Neural progenitor cell (in vitro differentiated cells): ENCODE data around the gene LTBP3. TPM values are rescaled to one million over a fixed set of nuclear protein-coding genes. Genes with fewer than 3 reads are reported as not detected.
"Not testable (repeated sequence)": the region's sequence is repeated elsewhere in the genome, so short reads cannot be mapped to it uniquely, and the experiment has no call there.

ENCODE experiments used
- DNase-seq: peaks from one replicate; pipeline ENCODE4 v3.0.0-alpha.2; 2016; ENCODE audit warnings: low spot score
- H2AFZ ChIP-seq: fragments of 200-600 bp; sonication (generic); replicated peaks from 2 replicates; pipeline ENCODE4 v1.6.1; 2016; ENCODE audit warnings: antibody characterized with exemption
- H3F3A ChIP-seq: fragments of 200-600 bp; sonication (generic); 2 replicates; pipeline ENCODE4 v1.6.1; 2016; ENCODE audit warnings: antibody characterized with exemption, low read depth
- H3K27ac ChIP-seq: fragments of 200-600 bp; sonication (generic); 2 replicates; pipeline ENCODE4 v1.5.1; 2016; ENCODE audit warnings: mild to moderate bottlenecking
- H3K27me3 ChIP-seq: fragments of 200-600 bp; sonication (generic); 2 replicates; pipeline ENCODE4 v1.6.1; 2016; ENCODE audit warnings: mild to moderate bottlenecking, moderate library complexity
- H3K36me3 ChIP-seq: fragments of 200-600 bp; sonication (generic); 2 replicates; pipeline ENCODE4 v1.5.1; 2016
- H3K4me1 ChIP-seq: fragments of 200-600 bp; sonication (generic); 2 replicates; pipeline ENCODE4 v1.6.1; 2016; ENCODE audit warnings: mixed run types
- H3K4me2 ChIP-seq: fragments of 200-600 bp; sonication (generic); 2 replicates; pipeline ENCODE4 v1.6.1; 2016
- H3K4me3 ChIP-seq: fragments of 200-600 bp; sonication (generic); 2 replicates; pipeline ENCODE4 v1.5.1; 2016
- H3K79me2 ChIP-seq: fragments of 200-600 bp; sonication (generic); 2 replicates; pipeline ENCODE4 v1.6.1; 2016; ENCODE audit warnings: low read depth
- H3K9ac ChIP-seq: fragments of 200-600 bp; sonication (generic); 2 replicates; pipeline ENCODE4 v1.6.1; 2016
- H3K9me3 ChIP-seq: fragments of 200-600 bp; sonication (generic); 2 replicates; pipeline ENCODE4 v1.5.1; 2016; ENCODE audit warnings: low read depth
- H4K20me1 ChIP-seq: fragments of 200-600 bp; sonication (generic); 2 replicates; pipeline ENCODE4 v1.6.1; 2016; ENCODE audit warnings: low read depth
- H3K27ac Mint-ChIP-seq: 3 replicates; pipeline ENCODE4 v1.8.0; 2021; ENCODE audit warnings: mixed read lengths
- H3K27me3 Mint-ChIP-seq: 2 replicates; pipeline ENCODE4 v1.8.0; 2022; ENCODE audit warnings: low read depth, mild to moderate bottlenecking, inconsistent platforms, moderate library complexity, mixed read lengths; ENCODE audit not compliant: insufficient read depth
- H3K36me3 Mint-ChIP-seq: 3 replicates; pipeline ENCODE4 v1.8.0; 2021; ENCODE audit warnings: mixed read lengths
- H3K4me1 Mint-ChIP-seq: 3 replicates; pipeline ENCODE4 v1.8.0; 2021; ENCODE audit warnings: mixed read lengths
- H3K4me3 Mint-ChIP-seq: 3 replicates; pipeline ENCODE4 v1.8.0; 2021; ENCODE audit warnings: mild to moderate bottlenecking, moderate library complexity, mixed read lengths
- H3K9me3 Mint-ChIP-seq: 3 replicates; pipeline ENCODE4 v1.8.0; 2020; ENCODE audit warnings: mixed read lengths
- EZH2 ChIP-seq: fragments of 200-600 bp; sonication (generic); IDR thresholded peaks from 2 replicates; pipeline ENCODE4 v1.6.1; 2017; ENCODE audit warnings: antibody characterized with exemption, mild to moderate bottlenecking, moderate library complexity
- EZH2phosphoT487 ChIP-seq: fragments of 200-600 bp; sonication (generic); IDR thresholded peaks from 2 replicates; pipeline ENCODE4 v1.6.1; 2017; ENCODE audit warnings: antibody characterized with exemption
- total RNA-seq: library from RNA; depleted of rRNA; stranded (reverse); fragments of >200 nt; gene quantifications from 2 replicates; pipeline ENCODE4 v1.2.3, GENCODE V29; 2015; ENCODE audit warnings: low replicate concordance
- TF ChIP-seq, protein P1 (sequence below): fragments of 200-600 bp; sonication (generic); IDR thresholded peaks from 2 replicates; pipeline ENCODE4 v1.5.1; 2017; ENCODE audit warnings: antibody characterized with exemption, mild to moderate bottlenecking

LTBP3 gene
- total RNA-seq, 1 donor from 2014 or later = 1.2 TPM

- H3F3A ChIP-seq = peaks cover 12% of the 10 kb centered on the region
- H3K4me1 ChIP-seq = peaks cover 17% of the 10 kb centered on the region
- H3K4me3 Mint-ChIP-seq = peak overlapping the region; percentile 87
- H3K27ac Mint-ChIP-seq = no peak overlapping the region
- peaks cover 16% of the 10 kb centered on the region for H3K36me3 Mint-ChIP-seq
- H3K27ac ChIP-seq = no peak overlapping the region
- peaks cover 3% of the 10 kb centered on the region for H3K27me3 Mint-ChIP-seq
- H3K9me3 ChIP-seq = no peaks in the 10 kb centered on the region
- peak overlapping the region; percentile 88 for H3K9ac ChIP-seq
- peak overlapping the region; percentile 99 for H3K4me3 ChIP-seq
- H3K4me2 ChIP-seq = peak overlapping the region; percentile 96
- H3K79me2 ChIP-seq = peaks cover 15% of the 10 kb centered on the region
- TF ChIP-seq EZH2phosphoT487 (no peak), EZH2 (no peak)
- TF ChIP-seq, protein P1, sequence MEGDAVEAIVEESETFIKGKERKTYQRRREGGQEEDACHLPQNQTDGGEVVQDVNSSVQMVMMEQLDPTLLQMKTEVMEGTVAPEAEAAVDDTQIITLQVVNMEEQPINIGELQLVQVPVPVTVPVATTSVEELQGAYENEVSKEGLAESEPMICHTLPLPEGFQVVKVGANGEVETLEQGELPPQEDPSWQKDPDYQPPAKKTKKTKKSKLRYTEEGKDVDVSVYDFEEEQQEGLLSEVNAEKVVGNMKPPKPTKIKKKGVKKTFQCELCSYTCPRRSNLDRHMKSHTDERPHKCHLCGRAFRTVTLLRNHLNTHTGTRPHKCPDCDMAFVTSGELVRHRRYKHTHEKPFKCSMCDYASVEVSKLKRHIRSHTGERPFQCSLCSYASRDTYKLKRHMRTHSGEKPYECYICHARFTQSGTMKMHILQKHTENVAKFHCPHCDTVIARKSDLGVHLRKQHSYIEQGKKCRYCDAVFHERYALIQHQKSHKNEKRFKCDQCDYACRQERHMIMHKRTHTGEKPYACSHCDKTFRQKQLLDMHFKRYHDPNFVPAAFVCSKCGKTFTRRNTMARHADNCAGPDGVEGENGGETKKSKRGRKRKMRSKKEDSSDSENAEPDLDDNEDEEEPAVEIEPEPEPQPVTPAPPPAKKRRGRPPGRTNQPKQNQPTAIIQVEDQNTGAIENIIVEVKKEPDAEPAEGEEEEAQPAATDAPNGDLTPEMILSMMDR = no peak
- H3K9me3 Mint-ChIP-seq = no peaks in the 10 kb centered on the region
- no peaks in the 10 kb centered on the region for H3K27me3 ChIP-seq
- no peaks in the 10 kb centered on the region for H3K36me3 ChIP-seq
- peaks cover 40% of the 10 kb centered on the region for H3K4me1 Mint-ChIP-seq
- H4K20me1 ChIP-seq = peaks cover 46% of the 10 kb centered on the region
- peak overlapping the region; percentile 83 for H2AFZ ChIP-seq
- no peak for DNase-seq
Observed at GRCh38 chr11:65525546-65526480, 32.3 kb downstream of the LTBP3 start.

DNA sequence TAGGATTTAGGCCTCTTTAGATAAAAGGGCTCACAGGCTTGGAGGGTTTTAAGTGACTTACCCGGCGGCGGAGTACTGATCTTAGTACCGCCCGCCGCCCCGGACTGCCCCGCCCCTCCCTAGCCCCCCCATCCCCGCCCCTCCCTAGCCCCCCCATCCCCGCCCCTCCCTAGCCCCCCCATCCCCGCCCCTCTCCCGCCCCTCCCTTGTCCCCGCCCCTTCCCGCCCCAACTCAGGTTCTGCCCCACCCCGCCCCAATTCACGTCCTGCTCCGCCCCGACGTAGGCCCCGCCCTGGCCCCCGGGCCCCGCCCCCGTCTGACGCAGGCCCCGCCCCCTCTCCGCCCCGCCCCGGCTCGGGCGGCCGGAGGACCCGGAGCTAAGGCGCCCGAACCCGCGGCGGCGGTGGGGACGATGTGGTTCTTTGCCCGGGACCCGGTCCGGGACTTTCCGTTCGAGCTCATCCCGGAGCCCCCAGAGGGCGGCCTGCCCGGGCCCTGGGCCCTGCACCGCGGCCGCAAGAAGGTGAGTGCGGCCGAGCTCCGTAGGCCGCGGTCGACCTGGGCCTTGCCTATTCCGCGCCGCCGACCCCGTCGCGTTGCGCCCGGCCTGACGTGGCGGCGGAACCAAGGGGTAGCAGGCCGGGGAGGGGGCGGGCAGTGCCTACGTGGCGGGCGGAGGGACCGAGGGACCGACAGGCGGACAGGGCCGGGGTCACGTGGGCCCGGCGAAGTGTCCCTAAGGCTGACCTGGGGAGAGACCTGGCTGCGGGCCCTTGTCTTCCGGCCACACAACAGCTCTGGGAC lies 33.2 kb downstream of the LTBP3 start, which contains the start of gene SCYL1:
Gene SCYL1, plus strand, starts transcription at position 343 of the 805 bp plus-strand sequence. Its CDS starts 71 bp downstream, at position 414.
- peaks cover 40% of the 10 kb centered on the region for H3K4me1 Mint-ChIP-seq
- Histone ChIP-seq H3K79me2 (peaks cover 15% of the 10 kb centered on the region), H3K27me3 (no peaks in the 10 kb centered on the region), H3K4me3 (peak within 1 kb of the TSS; percentile 99), H3K36me3 (no peaks in the 10 kb centered on the region), H3K27ac (peak within 1 kb of the TSS; percentile 68), H3F3A (peaks cover 9% of the 10 kb centered on the region), H3K9ac (peak within 1 kb of the TSS; percentile 88), H3K4me2 (peak within 1 kb of the TSS; percentile 96), H4K20me1 (peaks cover 40% of the 10 kb centered on the region), H3K4me1 (peaks cover 17% of the 10 kb centered on the region), H2AFZ (peak within 1 kb of the TSS; percentile 83), H3K9me3 (no peaks in the 10 kb centered on the region)
- peak; percentile 88 for DNase-seq
- H3K4me3 Mint-ChIP-seq = peak within 1 kb of the TSS; percentile 87
- peak within 1 kb of the TSS; percentile 31 for H3K27ac Mint-ChIP-seq
- TF ChIP-seq, protein P1 = no peak
- TF ChIP-seq EZH2 (peak; percentile 51), EZH2phosphoT487 (no peak)
- H3K9me3 Mint-ChIP-seq = no peaks in the 10 kb centered on the region
- peaks cover 3% of the 10 kb centered on the region for H3K27me3 Mint-ChIP-seq
- peaks cover 12% of the 10 kb centered on the region for H3K36me3 Mint-ChIP-seq

GRCh38 chr11:65524014-65524740 lies 34.0 kb downstream of the LTBP3 start:
- Mint-ChIP-seq H3K4me1 (peaks cover 40% of the 10 kb centered on the region), H3K9me3 (no peaks in the 10 kb centered on the region), H3K4me3 (peak overlapping the region; percentile 70), H3K36me3 (peaks cover 10% of the 10 kb centered on the region), H3K27me3 (peaks cover 3% of the 10 kb centered on the region), H3K27ac (peak overlapping the region; percentile 31)
- Histone ChIP-seq H3K9me3 (no peaks in the 10 kb centered on the region), H2AFZ (no peak overlapping the region), H3K79me2 (peaks cover 15% of the 10 kb centered on the region), H3K4me1 (peaks cover 17% of the 10 kb centered on the region), H3F3A (peaks cover 8% of the 10 kb centered on the region), H3K4me2 (peak overlapping the region; percentile 71), H3K9ac (no peak overlapping the region), H3K27me3 (no peaks in the 10 kb centered on the region), H3K4me3 (peak overlapping the region; percentile 34), H4K20me1 (peaks cover 33% of the 10 kb centered on the region), H3K36me3 (no peaks in the 10 kb centered on the region), H3K27ac (no peak overlapping the region)
- DNase-seq = no peak
- TF ChIP-seq, protein P1 = no peak
- TF ChIP-seq EZH2 (no peak), EZH2phosphoT487 (no peak)

DNA sequence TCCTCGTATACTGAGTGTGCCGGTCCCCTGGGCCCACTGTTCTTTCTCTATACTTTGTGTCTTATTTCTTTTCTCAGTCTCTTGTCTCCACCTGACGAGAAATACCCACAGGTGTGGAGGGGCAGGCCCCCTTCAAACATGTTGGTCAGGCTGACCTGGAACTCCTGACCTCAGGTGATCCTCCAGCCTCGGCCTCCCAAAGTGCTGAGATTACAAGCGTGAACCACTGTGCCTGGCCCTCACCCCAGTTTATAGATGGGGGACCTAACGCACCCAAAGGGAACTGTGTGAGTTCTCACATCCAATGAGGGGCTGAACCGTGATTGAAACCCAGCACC lies 34.6 kb downstream of the LTBP3 start:
- not testable (repeated sequence) for H3K9ac ChIP-seq, H3K36me3 ChIP-seq, H3K27me3 ChIP-seq, H3K9me3 ChIP-seq, H2AFZ ChIP-seq, H3K36me3 Mint-ChIP-seq, H3K9me3 Mint-ChIP-seq, H3K27me3 Mint-ChIP-seq, DNase-seq, H3K4me3 ChIP-seq, H3K4me2 ChIP-seq, H3K27ac ChIP-seq, H3F3A ChIP-seq
- H3K4me1 Mint-ChIP-seq = peaks cover 36% of the 10 kb centered on the region
- peak overlapping the region; percentile 50 for H3K4me3 Mint-ChIP-seq
- H3K27ac Mint-ChIP-seq = peak overlapping the region; percentile 13
- Histone ChIP-seq H4K20me1 (peaks cover 32% of the 10 kb centered on the region), H3K4me1 (peaks cover 17% of the 10 kb centered on the region), H3K79me2 (peaks cover 15% of the 10 kb centered on the region)
